ENCODE measurements around the gene LRRC26. TPM values are rescaled to one million over a fixed set of nuclear protein-coding genes. Genes with fewer than 3 reads are reported as not detected.

The LRRC26 gene
- polyA plus RNA-seq, 4 donors: 0.67 to 13.0 (median 1.4) TPM

DNA sequence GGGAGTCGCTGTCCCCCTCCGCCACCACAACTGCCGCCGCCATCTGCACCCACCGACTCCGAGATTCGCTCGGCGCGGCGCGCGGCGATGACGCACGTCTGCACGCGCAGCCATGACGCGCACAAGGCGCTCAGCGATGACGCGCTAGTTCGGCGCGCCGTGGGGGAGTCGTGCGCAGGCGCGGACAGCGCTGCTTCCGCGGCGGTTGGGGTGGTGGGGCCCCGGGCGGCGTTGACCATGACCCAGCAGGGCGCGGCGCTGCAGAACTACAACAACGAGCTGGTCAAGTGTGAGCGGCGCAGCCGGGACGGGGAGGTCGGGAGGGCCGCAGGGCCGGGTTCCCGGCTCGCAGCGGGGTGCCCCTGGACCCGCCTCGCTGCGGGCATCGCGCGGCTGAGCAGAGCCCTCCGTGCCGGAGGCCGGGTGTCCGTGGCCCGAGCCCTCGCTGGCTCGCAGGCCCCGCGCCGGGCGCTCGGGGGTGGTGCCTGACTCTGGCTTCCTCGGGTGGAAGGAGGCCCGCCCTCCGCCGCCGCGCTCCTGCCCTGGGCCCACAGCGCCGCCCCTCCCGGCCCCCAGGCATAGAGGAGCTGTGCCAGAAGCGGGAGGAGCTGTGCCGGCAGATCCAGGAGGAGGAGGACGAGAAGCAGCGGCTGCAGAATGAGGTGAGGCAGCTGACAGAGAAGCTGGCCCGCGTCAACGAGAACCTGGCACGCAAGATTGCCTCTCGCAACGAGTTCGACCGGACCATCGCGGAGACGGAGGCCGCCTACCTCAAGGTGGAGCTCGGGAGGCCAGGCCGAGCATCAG is 18.8 kb upstream of the LRRC26 start, which contains the start of the genes ANAPC2 and SSNA1:
TSS of gene ANAPC2 (minus strand) at position 71 of the 807 bp plus-strand sequence. CDS start at position 43, 28 bp downstream.
TSS of gene SSNA1 (plus strand) at position 187 of the 807 bp plus-strand sequence. CDS start at position 238, 51 bp downstream.
- WGBS, 3 donors: 0% methylated on average over 77 to 98 of the region's 98 CpGs
- FAIRE-seq: no peak

DNA sequence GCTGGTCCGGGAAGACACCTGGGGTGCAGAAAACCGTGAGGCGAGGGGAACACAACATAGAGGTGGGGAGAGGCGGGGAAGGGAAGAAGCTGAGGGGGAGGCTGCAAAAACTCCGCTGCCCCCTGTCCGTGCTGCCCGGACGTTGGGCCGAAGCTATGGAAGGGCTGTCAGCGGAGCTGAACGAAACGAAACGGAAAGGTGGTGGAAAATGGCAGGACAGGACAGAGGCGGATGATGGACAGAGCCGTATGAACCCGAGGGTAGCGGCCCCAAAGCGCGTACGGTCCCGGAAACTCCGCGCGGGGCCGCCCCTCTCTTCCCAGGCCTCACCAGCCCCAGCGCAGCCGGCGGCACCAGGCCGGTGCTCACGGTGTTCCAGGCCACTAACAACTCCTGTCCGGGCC is 18.2 kb upstream of the LRRC26 start:
- DNase-seq (no peak), FAIRE-seq (no peak)
- H3K27me3 ChIP-seq (ENCODE audit: control insufficient read depth in 3 of 3, insufficient read depth in 3 of 3, low read length in 3 of 3): no peaks in the 10 kb centered on the region
- H3K36me3 ChIP-seq (ENCODE audit: control insufficient read depth in 3 of 3, insufficient read depth in 2 of 3, low read depth in 1 of 3, low read length in 3 of 3): peaks cover 6 to 85% (median 6%) of the 10 kb centered on the region in 3 donors
- no peaks in the 10 kb centered on the region for H3K9me3 ChIP-seq (ENCODE audit: control insufficient read depth in 2 of 2, insufficient read depth in 1 of 2, low read depth in 1 of 2, low read length in 1 of 2)
- peak overlapping the region; percentile 73 to 96 (median 96) for H3K27ac ChIP-seq (ENCODE audit: low read depth in 1 of 3, low read length in 2 of 3)
- H3K4me3 ChIP-seq (ENCODE audit: low read depth in 1 of 3, low read length in 3 of 3): peak overlapping the region; percentile 84 to 100 (median 89)
- WGBS, 3 donors: 0 to 1% (median 1%) methylated on average over 30 to 31 of the region's 31 CpGs
- H3K4me1 ChIP-seq (ENCODE audit: control insufficient read depth in 3 of 3, insufficient read depth in 2 of 3, low read depth in 1 of 3, low read length in 2 of 3): peaks cover 3 to 35% (median 19%) of the 10 kb centered on the region in 3 donors

More for the DNA sequence above, 18.8 kb upstream of the LRRC26 start, which contains the start of the genes ANAPC2 and SSNA1:
- no peaks in the 10 kb centered on the region for H3K9me3 ChIP-seq (ENCODE audit: control insufficient read depth in 2 of 2, insufficient read depth in 1 of 2, low read depth in 1 of 2, low read length in 1 of 2)
- H3K4me3 ChIP-seq (ENCODE audit: low read depth in 1 of 3, low read length in 3 of 3): peak within 1 kb of the TSS; percentile 84 to 100 (median 89)
- H3K36me3 ChIP-seq (ENCODE audit: control insufficient read depth in 3 of 3, insufficient read depth in 2 of 3, low read depth in 1 of 3, low read length in 3 of 3): peaks cover 3 to 85% (median 6%) of the 10 kb centered on the region in 3 donors
- peak; percentile 92 to 99 for DNase-seq
- peaks cover 3 to 35% (median 19%) of the 10 kb centered on the region in 3 donors for H3K4me1 ChIP-seq (ENCODE audit: control insufficient read depth in 3 of 3, insufficient read depth in 2 of 3, low read depth in 1 of 3, low read length in 2 of 3)
- no peaks in the 10 kb centered on the region for H3K27me3 ChIP-seq (ENCODE audit: control insufficient read depth in 3 of 3, insufficient read depth in 3 of 3, low read length in 3 of 3)
- peak within 1 kb of the TSS; percentile 78 to 96 (median 96) for H3K27ac ChIP-seq (ENCODE audit: low read depth in 1 of 3, low read length in 2 of 3)

DNA sequence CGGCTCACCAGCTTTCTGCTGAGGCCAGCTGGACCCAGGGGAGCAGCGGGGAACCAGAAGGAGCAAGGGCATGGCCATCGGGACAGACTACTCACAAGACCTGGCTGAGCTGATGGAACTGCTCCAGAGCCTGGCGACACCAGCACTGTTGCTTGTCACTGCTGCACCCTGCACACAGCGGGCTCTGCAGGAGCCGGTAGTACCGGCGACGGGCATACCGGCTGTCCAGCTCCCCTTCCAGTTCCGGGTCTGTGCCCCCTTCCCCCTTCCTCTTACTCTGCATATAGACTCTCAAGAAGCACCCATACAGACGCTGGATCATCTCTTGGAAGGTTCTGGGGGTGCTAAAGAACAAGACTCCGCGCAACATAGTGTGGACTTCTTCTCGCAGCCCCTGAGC is 17.5 kb upstream of the LRRC26 start:
- Histone ChIP-seq H3K4me1 (ENCODE audit: control insufficient read depth in 3 of 3, insufficient read depth in 2 of 3, low read depth in 1 of 3, low read length in 2 of 3) (peaks cover 3 to 35% (median 19%) of the 10 kb centered on the region in 3 donors), H3K36me3 (ENCODE audit: control insufficient read depth in 3 of 3, insufficient read depth in 2 of 3, low read depth in 1 of 3, low read length in 3 of 3) (peaks cover 9 to 85% (median 9%) of the 10 kb centered on the region in 3 donors), H3K27ac (ENCODE audit: low read depth in 1 of 3, low read length in 2 of 3) (no peak overlapping the region)

DNA sequence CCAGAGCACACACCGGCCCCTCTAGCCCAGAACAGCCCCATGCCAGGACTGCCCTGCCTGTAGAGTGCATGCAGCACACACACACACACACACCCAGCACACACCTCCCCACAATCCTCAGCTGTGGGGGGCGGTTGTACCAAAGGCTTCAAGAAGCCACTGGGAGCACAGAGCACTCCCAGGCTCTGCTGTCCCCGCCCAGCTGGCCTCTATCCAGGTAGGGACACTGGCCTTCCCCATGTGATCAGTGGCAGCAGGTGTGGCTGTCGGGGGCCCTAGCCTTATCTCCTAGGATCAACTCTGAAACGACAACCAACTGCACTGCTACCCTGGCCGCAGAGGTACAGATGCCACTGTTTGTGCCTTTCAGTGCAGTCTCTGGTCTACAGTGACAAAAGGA is 16.5 kb upstream of the LRRC26 start:
- FAIRE-seq (no peak), DNase-seq (no peak)
- Histone ChIP-seq H3K27ac (ENCODE audit: low read depth in 1 of 3, low read length in 2 of 3) (no peak overlapping the region), H3K36me3 (ENCODE audit: control insufficient read depth in 3 of 3, insufficient read depth in 2 of 3, low read depth in 1 of 3, low read length in 3 of 3) (peaks cover 9 to 85% (median 12%) of the 10 kb centered on the region in 3 donors), H3K4me1 (ENCODE audit: control insufficient read depth in 3 of 3, insufficient read depth in 2 of 3, low read depth in 1 of 3, low read length in 2 of 3) (peaks cover 3 to 35% (median 19%) of the 10 kb centered on the region in 3 donors), H3K9me3 (ENCODE audit: control insufficient read depth in 2 of 2, insufficient read depth in 1 of 2, low read depth in 1 of 2, low read length in 1 of 2) (no peaks in the 10 kb centered on the region), H3K4me3 (ENCODE audit: low read depth in 1 of 3, low read length in 3 of 3) (no peak overlapping the region), H3K27me3 (ENCODE audit: control insufficient read depth in 3 of 3, insufficient read depth in 3 of 3, low read length in 3 of 3) (no peaks in the 10 kb centered on the region)
- 37 to 69% (median 42%) methylated on average over 6 of the region's 6 CpGs for WGBS, 3 donors

More for the DNA sequence above, 17.5 kb upstream of the LRRC26 start:
- H3K27me3 ChIP-seq (ENCODE audit: control insufficient read depth in 3 of 3, insufficient read depth in 3 of 3, low read length in 3 of 3): no peaks in the 10 kb centered on the region
- no peak for DNase-seq
- peak overlapping the region; percentile 84 to 100 (median 89) for H3K4me3 ChIP-seq (ENCODE audit: low read depth in 1 of 3, low read length in 3 of 3)
- no peak for FAIRE-seq
- WGBS, 3 donors: 75 to 84% (median 75%) methylated on average over 15 of the region's 15 CpGs
- no peaks in the 10 kb centered on the region for H3K9me3 ChIP-seq (ENCODE audit: control insufficient read depth in 2 of 2, insufficient read depth in 1 of 2, low read depth in 1 of 2, low read length in 1 of 2)

DNA sequence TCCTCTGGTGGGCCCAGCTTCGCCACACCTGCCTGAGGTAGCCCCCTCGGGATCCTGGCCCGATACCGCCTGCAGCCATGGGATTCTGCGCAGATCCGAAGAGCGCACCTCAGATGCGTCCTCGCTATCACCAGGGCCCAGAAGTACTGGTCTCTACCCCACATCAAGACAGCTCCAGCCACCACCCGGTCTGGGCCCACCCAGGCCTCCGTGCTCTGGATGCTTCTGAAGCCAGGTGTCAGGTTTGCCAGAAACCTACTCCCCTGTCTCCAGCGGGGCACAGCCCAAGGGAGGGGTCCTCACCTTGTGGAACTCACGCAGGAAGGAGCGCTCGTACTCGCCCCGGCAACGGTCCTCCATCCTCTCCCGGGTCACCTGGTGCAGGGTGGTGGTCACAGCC is 16.1 kb upstream of the LRRC26 start:
- no peaks in the 10 kb centered on the region for H3K27me3 ChIP-seq (ENCODE audit: control insufficient read depth in 3 of 3, insufficient read depth in 3 of 3, low read length in 3 of 3)
- no peak for DNase-seq
- FAIRE-seq: no peak
- H3K9me3 ChIP-seq (ENCODE audit: control insufficient read depth in 2 of 2, insufficient read depth in 1 of 2, low read depth in 1 of 2, low read length in 1 of 2): no peaks in the 10 kb centered on the region
- H3K27ac ChIP-seq (ENCODE audit: low read depth in 1 of 3, low read length in 2 of 3): no peak overlapping the region
- peaks cover 3 to 35% (median 19%) of the 10 kb centered on the region in 3 donors for H3K4me1 ChIP-seq (ENCODE audit: control insufficient read depth in 3 of 3, insufficient read depth in 2 of 3, low read depth in 1 of 3, low read length in 2 of 3)
- H3K36me3 ChIP-seq (ENCODE audit: control insufficient read depth in 3 of 3, insufficient read depth in 2 of 3, low read depth in 1 of 3, low read length in 3 of 3): peaks cover 9 to 85% (median 12%) of the 10 kb centered on the region in 3 donors
- 92 to 96% (median 93%) methylated on average over 19 of the region's 19 CpGs for WGBS, 3 donors
- no peak overlapping the region for H3K4me3 ChIP-seq (ENCODE audit: low read depth in 1 of 3, low read length in 3 of 3)

DNA sequence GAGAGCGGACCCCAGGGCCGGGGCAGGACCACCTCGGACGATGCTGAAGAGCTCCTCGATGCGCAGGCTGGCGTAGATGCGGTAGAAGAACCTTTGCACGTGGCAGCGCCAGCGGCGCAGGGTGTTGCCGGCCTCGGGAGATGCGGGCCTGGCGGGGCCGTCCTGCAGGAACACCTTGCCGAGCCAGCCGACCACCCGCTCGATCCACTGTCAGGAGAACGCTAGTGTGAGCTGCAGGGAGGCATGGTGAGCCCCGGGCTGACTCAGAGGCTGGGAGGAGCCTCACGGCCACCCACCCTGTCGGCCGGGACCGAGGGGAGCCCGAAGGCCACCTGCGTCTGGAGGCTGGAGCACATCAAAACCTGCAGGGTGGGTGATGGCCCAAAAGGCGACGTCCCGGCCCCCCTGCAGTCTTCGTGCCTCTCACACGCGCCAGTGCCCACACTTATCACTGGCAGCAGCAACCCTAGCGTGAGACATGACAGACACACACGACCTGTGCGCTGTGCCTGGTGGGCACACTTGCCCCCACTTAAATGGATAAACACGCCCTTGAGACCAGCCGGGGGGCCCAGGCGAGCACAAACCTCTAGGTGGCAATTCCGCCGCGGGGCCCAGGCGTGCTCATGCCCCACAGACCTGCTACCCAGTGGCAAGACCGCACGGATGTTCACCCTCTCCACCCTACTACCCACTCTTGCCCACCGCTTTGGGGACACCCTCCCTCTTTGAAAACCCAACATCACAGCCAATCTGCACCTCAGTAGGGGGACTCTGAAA is 15.2 kb upstream of the LRRC26 start:
- WGBS, 3 donors: 93 to 94% (median 93%) methylated on average over 44 to 48 of the region's 48 CpGs
- no peaks in the 10 kb centered on the region for H3K9me3 ChIP-seq (ENCODE audit: control insufficient read depth in 2 of 2, insufficient read depth in 1 of 2, low read depth in 1 of 2, low read length in 1 of 2)
- H3K27me3 ChIP-seq (ENCODE audit: control insufficient read depth in 3 of 3, insufficient read depth in 3 of 3, low read length in 3 of 3): no peaks in the 10 kb centered on the region
- H3K4me3 ChIP-seq (ENCODE audit: low read depth in 1 of 3, low read length in 3 of 3): no peak overlapping the region
- peaks cover 12 to 85% (median 14%) of the 10 kb centered on the region in 3 donors for H3K36me3 ChIP-seq (ENCODE audit: control insufficient read depth in 3 of 3, insufficient read depth in 2 of 3, low read depth in 1 of 3, low read length in 3 of 3)
- DNase-seq (no peak), FAIRE-seq (no peak)
- H3K27ac ChIP-seq (ENCODE audit: low read depth in 1 of 3, low read length in 2 of 3): no peak overlapping the region
- peaks cover 3 to 29% (median 19%) of the 10 kb centered on the region in 3 donors for H3K4me1 ChIP-seq (ENCODE audit: control insufficient read depth in 3 of 3, insufficient read depth in 2 of 3, low read depth in 1 of 3, low read length in 2 of 3)

DNA sequence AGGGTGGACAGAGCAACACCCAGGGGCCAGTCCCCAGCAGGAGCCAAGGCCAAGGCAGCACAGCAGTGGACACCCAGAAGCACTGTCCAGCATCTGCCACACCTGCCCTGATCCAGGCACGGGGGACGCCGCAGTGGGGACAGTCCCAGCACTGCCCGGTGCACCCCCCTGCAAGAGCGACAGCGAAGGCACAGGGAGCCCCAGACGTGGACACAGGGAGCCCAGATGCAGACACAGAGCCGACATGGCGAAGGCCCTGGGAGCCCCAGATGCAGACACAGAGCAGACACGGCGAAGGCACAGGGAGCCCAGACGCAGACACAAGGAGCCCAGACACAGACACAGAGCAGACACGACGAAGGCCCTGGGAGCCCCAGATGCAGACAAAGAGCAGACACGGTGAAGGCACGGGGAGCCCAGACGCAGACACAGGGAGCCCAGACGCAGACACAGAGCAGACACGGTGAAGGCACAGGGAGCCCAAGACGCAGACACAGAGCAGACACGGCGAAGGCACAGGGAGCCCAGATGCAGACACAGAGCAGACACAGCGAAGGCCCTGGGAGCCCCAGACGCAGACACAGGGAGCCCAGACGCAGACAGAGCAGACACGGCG is 14.2 kb upstream of the LRRC26 start:
- FAIRE-seq: no peak
- WGBS, 3 donors: 94 to 96% (median 95%) methylated on average over 27 of the region's 27 CpGs
- Histone ChIP-seq H3K36me3 (ENCODE audit: control insufficient read depth in 3 of 3, insufficient read depth in 2 of 3, low read depth in 1 of 3, low read length in 3 of 3) (peaks cover 14 to 86% (median 15%) of the 10 kb centered on the region in 3 donors), H3K4me3 (ENCODE audit: low read depth in 1 of 3, low read length in 3 of 3) (no peak overlapping the region), H3K27ac (ENCODE audit: low read depth in 1 of 3, low read length in 2 of 3) (no peak overlapping the region), H3K9me3 (ENCODE audit: control insufficient read depth in 2 of 2, insufficient read depth in 1 of 2, low read depth in 1 of 2, low read length in 1 of 2) (no peaks in the 10 kb centered on the region), H3K4me1 (ENCODE audit: control insufficient read depth in 3 of 3, insufficient read depth in 2 of 3, low read depth in 1 of 3, low read length in 2 of 3) (peaks cover 0 to 20% (median 12%) of the 10 kb centered on the region in 3 donors), H3K27me3 (ENCODE audit: control insufficient read depth in 3 of 3, insufficient read depth in 3 of 3, low read length in 3 of 3) (no peaks in the 10 kb centered on the region)
- no peak for DNase-seq

DNA sequence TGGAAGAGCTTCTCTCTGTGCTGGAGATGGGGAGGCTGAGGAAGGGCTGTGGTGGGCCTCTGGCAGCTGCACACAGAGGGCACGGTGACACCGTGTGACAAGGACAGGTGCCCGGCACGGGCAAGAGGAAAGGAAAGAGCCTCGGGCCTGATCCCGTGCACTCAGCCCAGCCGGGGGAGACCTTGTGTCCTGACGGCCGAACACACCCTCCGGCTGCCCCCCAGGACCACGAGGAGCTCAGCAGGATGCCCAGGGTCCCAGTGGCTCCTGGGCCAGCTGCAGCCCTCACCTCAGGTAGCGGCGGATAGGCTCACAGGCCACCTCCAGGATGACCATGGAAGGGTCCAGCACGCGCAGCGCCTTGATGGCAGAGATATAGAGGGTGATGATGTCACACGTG is 13.0 kb upstream of the LRRC26 start:
- Histone ChIP-seq H3K9me3 (ENCODE audit: control insufficient read depth in 2 of 2, insufficient read depth in 1 of 2, low read depth in 1 of 2, low read length in 1 of 2) (no peaks in the 10 kb centered on the region), H3K4me1 (ENCODE audit: control insufficient read depth in 3 of 3, insufficient read depth in 2 of 3, low read depth in 1 of 3, low read length in 2 of 3) (peaks cover 0 to 20% (median 12%) of the 10 kb centered on the region in 3 donors), H3K27me3 (ENCODE audit: control insufficient read depth in 3 of 3, insufficient read depth in 3 of 3, low read length in 3 of 3) (no peaks in the 10 kb centered on the region), H3K27ac (ENCODE audit: low read depth in 1 of 3, low read length in 2 of 3) (no peak overlapping the region), H3K4me3 (ENCODE audit: low read depth in 1 of 3, low read length in 3 of 3) (no peak overlapping the region), H3K36me3 (ENCODE audit: control insufficient read depth in 3 of 3, insufficient read depth in 2 of 3, low read depth in 1 of 3, low read length in 3 of 3) (peaks cover 17 to 98% (median 24%) of the 10 kb centered on the region in 3 donors)
- FAIRE-seq: no peak
- DNase-seq: no peak
- WGBS, 3 donors: 92 to 96% (median 92%) methylated on average over 16 to 17 of the region's 17 CpGs
